ENCODE data around the gene LCN2. TPM values are rescaled to one million over a fixed set of nuclear protein-coding genes. Genes with fewer than 3 reads are reported as not detected.

The LCN2 gene
- total and polyA plus RNA-seq, 2 experiments from 2014 or later: 2.0 TPM; not detected in 1

DNA sequence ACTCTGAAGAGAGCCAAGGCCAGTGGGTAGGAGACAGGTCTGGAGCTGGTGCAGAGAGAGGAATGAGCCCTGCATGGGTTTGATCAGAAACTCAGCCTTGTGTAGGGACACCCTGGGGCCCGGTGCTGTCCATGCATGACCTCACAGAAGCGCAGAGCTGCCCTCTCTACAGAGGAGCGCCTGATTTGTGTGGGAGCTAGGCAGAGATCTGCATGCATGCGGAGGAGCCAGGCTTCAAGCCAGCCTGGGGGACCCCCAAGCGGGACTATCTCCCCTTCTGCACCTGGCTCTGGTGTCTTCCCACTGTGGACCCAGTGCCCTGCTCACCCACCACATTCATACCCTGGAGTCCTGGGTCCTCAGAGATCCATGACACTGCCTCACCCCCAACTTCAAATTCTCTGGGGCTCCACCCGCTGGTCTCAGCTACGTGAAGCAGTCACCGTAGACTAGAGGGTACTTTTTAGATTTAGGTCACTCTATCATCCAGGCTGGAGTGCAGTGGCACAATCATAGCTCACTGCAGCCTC lies 2.6 kb upstream of the LCN2 start:
- Mint-ChIP-seq H3K4me3 (no peak overlapping the region), H3K27ac (no peak overlapping the region), H3K9me3 (no peaks in the 10 kb centered on the region), H3K27me3 (ENCODE audit: insufficient read depth, low read depth, poor library complexity) (peaks cover 11% of the 10 kb centered on the region), H3K4me1 (peaks cover 10% of the 10 kb centered on the region), H3K36me3 (ENCODE audit: low read depth) (no peaks in the 10 kb centered on the region)
- no peaks in the 10 kb centered on the region for H3K9me2 ChIP-seq (ENCODE audit: insufficient read depth)
- no peak overlapping the region for H2AFZ ChIP-seq
- no peaks in the 10 kb centered on the region for H3F3A ChIP-seq (replicated peaks; ENCODE audit: low read depth)
- TF ChIP-seq EZH2phosphoT487 (IDR thresholded peaks at IDR 0.05; ENCODE audit: unreplicated experiment): no peak
- TF ChIP-seq, protein P1, sequence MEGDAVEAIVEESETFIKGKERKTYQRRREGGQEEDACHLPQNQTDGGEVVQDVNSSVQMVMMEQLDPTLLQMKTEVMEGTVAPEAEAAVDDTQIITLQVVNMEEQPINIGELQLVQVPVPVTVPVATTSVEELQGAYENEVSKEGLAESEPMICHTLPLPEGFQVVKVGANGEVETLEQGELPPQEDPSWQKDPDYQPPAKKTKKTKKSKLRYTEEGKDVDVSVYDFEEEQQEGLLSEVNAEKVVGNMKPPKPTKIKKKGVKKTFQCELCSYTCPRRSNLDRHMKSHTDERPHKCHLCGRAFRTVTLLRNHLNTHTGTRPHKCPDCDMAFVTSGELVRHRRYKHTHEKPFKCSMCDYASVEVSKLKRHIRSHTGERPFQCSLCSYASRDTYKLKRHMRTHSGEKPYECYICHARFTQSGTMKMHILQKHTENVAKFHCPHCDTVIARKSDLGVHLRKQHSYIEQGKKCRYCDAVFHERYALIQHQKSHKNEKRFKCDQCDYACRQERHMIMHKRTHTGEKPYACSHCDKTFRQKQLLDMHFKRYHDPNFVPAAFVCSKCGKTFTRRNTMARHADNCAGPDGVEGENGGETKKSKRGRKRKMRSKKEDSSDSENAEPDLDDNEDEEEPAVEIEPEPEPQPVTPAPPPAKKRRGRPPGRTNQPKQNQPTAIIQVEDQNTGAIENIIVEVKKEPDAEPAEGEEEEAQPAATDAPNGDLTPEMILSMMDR (conservative IDR thresholded peaks at IDR 0.05; ENCODE audit: low read depth in 2 of 2): no peak
- TF ChIP-seq STAT1 (IDR thresholded peaks at IDR 0.05; ENCODE audit: unreplicated experiment): no peak
- H3K27ac ChIP-seq (ENCODE audit: low read depth): no peak overlapping the region
- no peak overlapping the region for H3K4me2 ChIP-seq
- no peak for ATAC-seq
- H3K27me3 ChIP-seq (ENCODE audit: insufficient read depth): no peaks in the 10 kb centered on the region
- H3K36me3 ChIP-seq (ENCODE audit: insufficient read depth): no peaks in the 10 kb centered on the region
- H3K4me3 ChIP-seq: no peak overlapping the region
- no peaks in the 10 kb centered on the region for H4K20me1 ChIP-seq (replicated peaks; ENCODE audit: insufficient read depth)
- DNase-seq (ENCODE audit: low spot score): no peak
- H3K4me1 ChIP-seq (ENCODE audit: insufficient read depth): peaks cover 3% of the 10 kb centered on the region
- no peaks in the 10 kb centered on the region for H3K79me2 ChIP-seq (replicated peaks; ENCODE audit: insufficient read depth)

DNA sequence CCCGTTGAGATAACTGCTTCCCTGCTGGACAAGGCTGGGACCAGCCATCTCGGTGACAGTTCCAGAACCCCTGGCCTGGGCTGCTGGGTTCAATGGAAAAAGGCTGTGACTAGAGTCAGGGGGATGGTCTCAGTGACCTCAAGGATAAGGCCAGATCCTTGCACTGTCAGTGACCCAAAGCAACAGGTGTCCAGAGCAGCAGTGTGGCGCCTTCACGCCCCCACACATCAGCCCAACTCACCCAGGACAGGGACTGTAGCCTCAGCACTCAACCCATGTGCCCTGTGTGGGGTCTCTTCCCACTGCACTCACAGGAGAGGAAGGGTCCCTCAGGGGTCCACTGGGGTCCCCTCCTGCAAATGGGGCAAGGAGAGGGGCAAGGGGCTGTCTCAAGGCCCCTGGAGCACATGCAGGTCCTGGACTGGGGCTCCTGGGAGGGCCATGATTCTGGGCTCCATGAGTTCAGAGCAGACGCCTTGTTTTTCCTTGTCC lies 698 bp upstream of the LCN2 start:
- H2AFZ ChIP-seq: no peak overlapping the region
- H3K79me2 ChIP-seq (replicated peaks; ENCODE audit: insufficient read depth): no peaks in the 10 kb centered on the region
- peaks cover 3% of the 10 kb centered on the region for H3K4me1 ChIP-seq (ENCODE audit: insufficient read depth)
- no peaks in the 10 kb centered on the region for H3K36me3 Mint-ChIP-seq (ENCODE audit: low read depth)
- H3K9me2 ChIP-seq (ENCODE audit: insufficient read depth): no peaks in the 10 kb centered on the region
- DNase-seq (ENCODE audit: low spot score) (no peak), ATAC-seq (no peak)
- no peaks in the 10 kb centered on the region for H4K20me1 ChIP-seq (replicated peaks; ENCODE audit: insufficient read depth)
- TF ChIP-seq JUNB (IDR thresholded peaks at IDR 0.05; ENCODE audit: unreplicated experiment): no peak
- TF ChIP-seq, protein P2, sequence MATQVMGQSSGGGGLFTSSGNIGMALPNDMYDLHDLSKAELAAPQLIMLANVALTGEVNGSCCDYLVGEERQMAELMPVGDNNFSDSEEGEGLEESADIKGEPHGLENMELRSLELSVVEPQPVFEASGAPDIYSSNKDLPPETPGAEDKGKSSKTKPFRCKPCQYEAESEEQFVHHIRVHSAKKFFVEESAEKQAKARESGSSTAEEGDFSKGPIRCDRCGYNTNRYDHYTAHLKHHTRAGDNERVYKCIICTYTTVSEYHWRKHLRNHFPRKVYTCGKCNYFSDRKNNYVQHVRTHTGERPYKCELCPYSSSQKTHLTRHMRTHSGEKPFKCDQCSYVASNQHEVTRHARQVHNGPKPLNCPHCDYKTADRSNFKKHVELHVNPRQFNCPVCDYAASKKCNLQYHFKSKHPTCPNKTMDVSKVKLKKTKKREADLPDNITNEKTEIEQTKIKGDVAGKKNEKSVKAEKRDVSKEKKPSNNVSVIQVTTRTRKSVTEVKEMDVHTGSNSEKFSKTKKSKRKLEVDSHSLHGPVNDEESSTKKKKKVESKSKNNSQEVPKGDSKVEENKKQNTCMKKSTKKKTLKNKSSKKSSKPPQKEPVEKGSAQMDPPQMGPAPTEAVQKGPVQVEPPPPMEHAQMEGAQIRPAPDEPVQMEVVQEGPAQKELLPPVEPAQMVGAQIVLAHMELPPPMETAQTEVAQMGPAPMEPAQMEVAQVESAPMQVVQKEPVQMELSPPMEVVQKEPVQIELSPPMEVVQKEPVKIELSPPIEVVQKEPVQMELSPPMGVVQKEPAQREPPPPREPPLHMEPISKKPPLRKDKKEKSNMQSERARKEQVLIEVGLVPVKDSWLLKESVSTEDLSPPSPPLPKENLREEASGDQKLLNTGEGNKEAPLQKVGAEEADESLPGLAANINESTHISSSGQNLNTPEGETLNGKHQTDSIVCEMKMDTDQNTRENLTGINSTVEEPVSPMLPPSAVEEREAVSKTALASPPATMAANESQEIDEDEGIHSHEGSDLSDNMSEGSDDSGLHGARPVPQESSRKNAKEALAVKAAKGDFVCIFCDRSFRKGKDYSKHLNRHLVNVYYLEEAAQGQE (IDR thresholded peaks at IDR 0.05; ENCODE audit: unreplicated experiment): no peak
- peaks cover 10% of the 10 kb centered on the region for H3K4me1 Mint-ChIP-seq
- H3K9me3 Mint-ChIP-seq: no peaks in the 10 kb centered on the region
- H3K27ac Mint-ChIP-seq: no peak overlapping the region
- no peaks in the 10 kb centered on the region for H3K36me3 ChIP-seq (ENCODE audit: insufficient read depth)
- H3K4me2 ChIP-seq: no peak overlapping the region
- H3K27me3 ChIP-seq (ENCODE audit: insufficient read depth): no peaks in the 10 kb centered on the region
- no peaks in the 10 kb centered on the region for H3F3A ChIP-seq (replicated peaks; ENCODE audit: low read depth)
- peaks cover 11% of the 10 kb centered on the region for H3K27me3 Mint-ChIP-seq (ENCODE audit: insufficient read depth, low read depth, poor library complexity)
- no peak overlapping the region for H3K4me3 ChIP-seq
- no peak overlapping the region for H3K4me3 Mint-ChIP-seq
- no peak overlapping the region for H3K27ac ChIP-seq (ENCODE audit: low read depth)

Data from GM23338 (cell line).